Vagina (tissue), 2 donors: ENCODE data around the gene LDLRAD3.

ENCODE experiments used
- POLR2AphosphoS5 ChIP-seq, 2 donors: sonication (generic); formaldehyde crosslinking; IDR thresholded peaks; one replicate each; pipeline ENCODE4 v1.9.0; 2017; ENCODE audit warnings: antibody characterized with exemption in 2 of 2, mild to moderate bottlenecking in 2 of 2, low read depth in 1 of 2; ENCODE audit not compliant: insufficient read depth in 1 of 2
- TF ChIP-seq, protein P1 (sequence below), 3 experiments: fragments of 450-650 bp in 2 of 3; fragments of 200-600 bp in 1 of 3; sonication (generic) in 1 of 3; IDR thresholded peaks; one replicate each; pipeline ENCODE4 v1.5.1; 2017 to 2019; ENCODE audit warnings: antibody characterized with exemption in 3 of 3, mild to moderate bottlenecking in 2 of 3, moderate library complexity in 2 of 3

DNA sequence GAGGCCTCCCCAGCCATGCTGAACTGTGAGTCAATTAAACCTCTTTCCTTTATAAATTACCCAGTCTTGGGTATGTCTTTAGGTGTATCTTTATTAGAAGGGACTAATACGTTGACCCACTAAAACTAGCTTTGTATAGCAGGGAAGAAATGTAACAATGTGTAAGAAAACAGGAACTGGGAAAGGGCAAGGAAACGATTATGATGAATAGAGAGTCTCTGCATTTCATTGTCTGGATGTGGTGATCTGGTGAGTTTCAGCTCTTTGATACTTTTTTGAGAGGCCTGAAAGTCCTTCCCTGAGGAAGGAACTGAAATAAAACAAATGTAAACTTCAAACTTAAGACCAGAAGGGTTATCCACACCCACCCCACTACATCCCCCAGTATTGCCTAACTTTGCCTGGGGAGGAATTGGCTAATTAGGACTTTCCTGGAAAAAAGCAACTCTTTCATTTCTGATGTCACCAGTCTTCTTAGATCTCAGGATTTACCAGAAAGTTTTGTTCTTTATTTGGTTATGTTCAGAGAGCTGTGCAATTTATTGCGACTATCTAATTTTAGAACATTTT lies 119.0 kb downstream of the LDLRAD3 start:
- TF ChIP-seq, protein P1, sequence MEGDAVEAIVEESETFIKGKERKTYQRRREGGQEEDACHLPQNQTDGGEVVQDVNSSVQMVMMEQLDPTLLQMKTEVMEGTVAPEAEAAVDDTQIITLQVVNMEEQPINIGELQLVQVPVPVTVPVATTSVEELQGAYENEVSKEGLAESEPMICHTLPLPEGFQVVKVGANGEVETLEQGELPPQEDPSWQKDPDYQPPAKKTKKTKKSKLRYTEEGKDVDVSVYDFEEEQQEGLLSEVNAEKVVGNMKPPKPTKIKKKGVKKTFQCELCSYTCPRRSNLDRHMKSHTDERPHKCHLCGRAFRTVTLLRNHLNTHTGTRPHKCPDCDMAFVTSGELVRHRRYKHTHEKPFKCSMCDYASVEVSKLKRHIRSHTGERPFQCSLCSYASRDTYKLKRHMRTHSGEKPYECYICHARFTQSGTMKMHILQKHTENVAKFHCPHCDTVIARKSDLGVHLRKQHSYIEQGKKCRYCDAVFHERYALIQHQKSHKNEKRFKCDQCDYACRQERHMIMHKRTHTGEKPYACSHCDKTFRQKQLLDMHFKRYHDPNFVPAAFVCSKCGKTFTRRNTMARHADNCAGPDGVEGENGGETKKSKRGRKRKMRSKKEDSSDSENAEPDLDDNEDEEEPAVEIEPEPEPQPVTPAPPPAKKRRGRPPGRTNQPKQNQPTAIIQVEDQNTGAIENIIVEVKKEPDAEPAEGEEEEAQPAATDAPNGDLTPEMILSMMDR (IDR thresholded peaks at IDR 0.05), result no peak
- no peak for TF ChIP-seq POLR2AphosphoS5 (IDR thresholded peaks at IDR 0.05; ENCODE audit: insufficient read depth in 1 of 2, low read depth in 1 of 2)
